HepG2 (cell line): ENCODE results near the gene CCDC142. TPM values are rescaled to one million over a fixed set of nuclear protein-coding genes. Genes with fewer than 3 reads are reported as not detected.

Experiments used
- DNMT3B ChIP-seq: conservative IDR thresholded peaks from 2 replicates; pipeline ENCODE4 v1.6.1; 2016; ENCODE audit warnings: missing biosample characterization, control low read depth
- FLYWCH1 ChIP-seq: sonication (generic); formaldehyde crosslinking; IDR thresholded peaks from 2 replicates; pipeline ENCODE4 v1.8.1; 2023; ENCODE audit warnings: mild to moderate bottlenecking, missing genetic modification reagents
- HMG20A ChIP-seq: IDR thresholded peaks from 2 replicates; pipeline ENCODE4 v1.6.1; 2016; ENCODE audit warnings: borderline replicate concordance
- HOMEZ ChIP-seq: IDR thresholded peaks from 2 replicates; pipeline ENCODE4 v1.6.1; 2016; ENCODE audit warnings: low read depth
- MAFK ChIP-seq, 2 experiments: IDR thresholded peaks in 1 of 2; conservative IDR thresholded peaks in 1 of 2; 2 replicates each; pipeline ENCODE4 v1.6.1; 2011; ENCODE audit warnings: improper control_type of control experiment in 2 of 2, low read length in 2 of 2
- MBD4 ChIP-seq: IDR thresholded peaks from 2 replicates; pipeline ENCODE4 v1.6.1; 2012; ENCODE audit warnings: low read length, inconsistent platforms, borderline replicate concordance
- MYNN ChIP-seq: sonication (generic); formaldehyde crosslinking; IDR thresholded peaks from 2 replicates; pipeline ENCODE4 v1.4.0; 2020; ENCODE audit warnings: mild to moderate bottlenecking, low read depth, missing genetic modification reagents
- NONO ChIP-seq, 2 experiments: fragments of 450-650 bp in 1 of 2; sonication (generic) in 1 of 2; formaldehyde crosslinking in 1 of 2; IDR thresholded peaks in 1 of 2; conservative IDR thresholded peaks in 1 of 2; 2 replicates each; pipeline versions ENCODE4 v1.6.1 to v1.8.0; 2017 to 2022; ENCODE audit warnings: mild to moderate bottlenecking in 1 of 2, missing genetic modification reagents in 1 of 2, moderate library complexity in 1 of 2
- POLR2A ChIP-seq, 2 experiments: IDR thresholded peaks; 2 replicates each; pipeline ENCODE4 v1.6.1; 2011; ENCODE audit warnings: low read depth in 2 of 2, low read length in 2 of 2, mild to moderate bottlenecking in 1 of 2, moderate library complexity in 1 of 2; ENCODE audit not compliant: insufficient read depth in 1 of 2
- PRPF4 ChIP-seq: fragments of 200-400 bp; formaldehyde crosslinking; IDR thresholded peaks from 2 replicates; pipeline ENCODE4 v1.6.1; 2016; ENCODE audit warnings: low read length, low read depth; ENCODE audit not compliant: poor library complexity, severe bottlenecking
- RARG ChIP-seq: sonication (generic); formaldehyde crosslinking; IDR thresholded peaks from 2 replicates; pipeline ENCODE4 v1.4.0; 2020; ENCODE audit warnings: low read depth, mild to moderate bottlenecking, missing genetic modification reagents
- RBFOX2 ChIP-seq: fragments of 200-400 bp; formaldehyde crosslinking; IDR thresholded peaks from 2 replicates; pipeline ENCODE4 v1.6.1; 2017; ENCODE audit warnings: low read depth, mild to moderate bottlenecking, low read length
- RORA ChIP-seq: sonication (generic); formaldehyde crosslinking; IDR thresholded peaks from 2 replicates; pipeline ENCODE4 v1.5.0; 2020; ENCODE audit warnings: mild to moderate bottlenecking, missing genetic modification reagents, moderate library complexity
- SIN3B ChIP-seq: fragments of 150-350 bp; IDR thresholded peaks from 2 replicates; pipeline ENCODE4 v1.6.1; 2014; ENCODE audit warnings: low read length
- SP1 ChIP-seq, 2 experiments: fragments of 450-650 bp in 1 of 2; sonication (generic) in 1 of 2; formaldehyde crosslinking in 1 of 2; IDR thresholded peaks; 2 replicates each; pipeline versions ENCODE4 v1.4.0 to v1.6.1; 2016 to 2020; ENCODE audit warnings: missing genetic modification reagents in 1 of 2
- STAT5B ChIP-seq: sonication (generic); formaldehyde crosslinking; IDR thresholded peaks from 2 replicates; pipeline ENCODE4 v1.4.0; 2020; ENCODE audit warnings: missing genetic modification reagents
- SYNCRIP ChIP-seq: fragments of 200-400 bp; formaldehyde crosslinking; IDR thresholded peaks from 2 replicates; pipeline ENCODE4 v1.6.1; 2018; ENCODE audit warnings: mild to moderate bottlenecking, low read depth, low read length; ENCODE audit not compliant: insufficient read depth
- TAF15 ChIP-seq: fragments of 200-400 bp; formaldehyde crosslinking; IDR thresholded peaks from one replicate; pipeline ENCODE4 v1.6.1; 2018; ENCODE audit warnings: mild to moderate bottlenecking, low read depth, low read length; ENCODE audit not compliant: poor library complexity, severe bottlenecking
- TARDBP ChIP-seq: sonication (generic); formaldehyde crosslinking; IDR thresholded peaks from 2 replicates; pipeline ENCODE4 v1.8.0; 2022; ENCODE audit warnings: mild to moderate bottlenecking, missing genetic modification reagents
- ZNF430 ChIP-seq: sonication (generic); formaldehyde crosslinking; IDR thresholded peaks from 2 replicates; pipeline ENCODE4 v1.9.0; 2021; ENCODE audit warnings: mild to moderate bottlenecking, missing genetic modification reagents
- ZNF441 ChIP-seq: sonication (generic); formaldehyde crosslinking; IDR thresholded peaks from 2 replicates; pipeline ENCODE4 v1.7.0; 2021; ENCODE audit warnings: missing genetic modification reagents, borderline replicate concordance
- ZNF496 ChIP-seq: sonication (generic); formaldehyde crosslinking; IDR thresholded peaks from 2 replicates; pipeline ENCODE4 v1.8.1; 2023; ENCODE audit warnings: mild to moderate bottlenecking, moderate library complexity, missing genetic modification reagents; ENCODE audit not compliant: insufficient replicate concordance
- ZNF552 ChIP-seq: sonication (generic); formaldehyde crosslinking; IDR thresholded peaks from 2 replicates; pipeline ENCODE4 v1.9.0; 2022; ENCODE audit warnings: missing genetic modification reagents, mild to moderate bottlenecking, borderline replicate concordance
- ZNF562 ChIP-seq: sonication (generic); formaldehyde crosslinking; IDR thresholded peaks from 2 replicates; pipeline ENCODE4 v1.8.0; 2022; ENCODE audit warnings: missing genetic modification reagents, borderline replicate concordance
- ZNF569 ChIP-seq: sonication (generic); formaldehyde crosslinking; IDR thresholded peaks from 2 replicates; pipeline ENCODE4 v1.5.0; 2020; ENCODE audit warnings: mild to moderate bottlenecking, missing genetic modification reagents, moderate library complexity, borderline replicate concordance
- ZNF572 ChIP-seq: sonication (generic); formaldehyde crosslinking; IDR thresholded peaks from 2 replicates; pipeline ENCODE4 v1.5.1; 2020; ENCODE audit warnings: mild to moderate bottlenecking, missing genetic modification reagents
- ZNF740 ChIP-seq: sonication (generic); formaldehyde crosslinking; IDR thresholded peaks from 2 replicates; pipeline ENCODE4 v1.4.0; 2020; ENCODE audit warnings: missing genetic modification reagents
- ZNF749 ChIP-seq: sonication (generic); formaldehyde crosslinking; IDR thresholded peaks from 2 replicates; pipeline ENCODE4 v1.8.0; 2022; ENCODE audit warnings: mild to moderate bottlenecking, missing genetic modification reagents, moderate library complexity, borderline replicate concordance
- ZSCAN20 ChIP-seq: sonication (generic); formaldehyde crosslinking; IDR thresholded peaks from 2 replicates; pipeline ENCODE4 v1.4.0; 2020; ENCODE audit warnings: missing genetic modification reagents, mild to moderate bottlenecking, borderline replicate concordance
- polyA plus RNA-seq, 8 experiments: library from polyadenylated mRNA; depleted of rRNA in 3 of 8; stranded (reverse) in 7 of 8; unstranded in 1 of 8; fragments of >200 nt; fragmentation: Illumina TruSeq in 4 of 8; extraction: Trizol in 4 of 8; gene quantifications; 2 replicates each; pipeline versions ENCODE4 v1.2.1 to v1.2.3, GENCODE V29; 2011 to 2016; ENCODE audit warnings: low read depth in 4 of 8, missing spikeins in 1 of 8, mixed read lengths in 1 of 8; ENCODE audit not compliant: insufficient read depth in 1 of 8
- total RNA-seq, 5 experiments: library from RNA; depleted of rRNA; stranded (reverse); fragments of >200 nt; fragmentation: Illumina TruSeq; extraction: Trizol; gene quantifications; 2 replicates each; pipeline ENCODE4 v1.2.3, GENCODE V29; 2016; ENCODE audit warnings: low read depth in 1 of 5

Gene CCDC142
- total and polyA plus RNA-seq, 2 of the 13 experiments (the other 11 are each of a cell fraction or from before 2014, with no cell fraction given) = 14.7 to 30.4 TPM

DNA sequence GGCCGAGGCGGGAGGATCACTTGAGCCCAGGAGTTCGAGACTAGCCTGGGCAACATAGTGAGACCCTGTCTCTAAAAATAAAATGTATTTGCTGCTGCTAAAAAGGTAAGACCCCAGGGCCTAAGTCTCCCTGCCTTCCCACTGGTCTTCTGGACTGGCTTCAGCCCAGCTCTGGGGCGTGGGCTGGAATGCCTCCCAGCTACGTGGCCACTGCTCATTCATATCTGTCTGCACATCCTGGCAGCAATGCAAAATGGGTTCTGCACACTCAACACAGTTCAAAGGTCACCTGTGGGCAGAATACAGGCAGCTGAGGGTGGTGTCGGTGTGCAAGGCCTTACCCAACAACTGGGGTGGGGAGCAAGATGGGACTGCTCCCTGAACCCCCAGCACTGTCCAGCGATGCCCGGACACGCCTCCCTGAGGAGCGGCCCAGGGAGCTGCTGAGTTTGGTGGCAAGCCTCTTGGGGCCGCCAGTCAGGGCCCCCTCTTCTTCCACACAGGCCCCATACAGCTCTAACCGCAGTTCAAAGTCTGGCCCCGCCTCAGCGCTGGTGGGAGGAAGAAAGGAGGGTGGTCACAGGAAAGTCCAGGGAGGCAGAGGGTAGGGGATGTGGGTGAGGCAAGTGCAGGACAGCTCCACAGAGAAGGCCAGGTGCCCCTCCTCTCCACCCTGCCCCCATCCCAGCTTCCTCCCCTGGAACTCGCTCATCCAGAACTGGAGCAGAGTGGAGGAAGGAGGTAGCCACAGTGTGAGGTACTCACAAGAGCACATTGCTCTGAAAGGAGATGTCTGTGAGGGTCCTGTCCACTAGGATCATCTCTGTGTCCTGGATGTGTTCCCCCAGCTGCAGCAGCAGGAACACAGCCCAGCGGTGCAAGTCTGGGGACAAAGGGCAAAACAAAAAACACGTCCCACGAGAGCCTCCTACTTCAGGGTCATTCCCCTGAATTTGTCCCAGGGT lies 53.0 kb downstream of the CCDC142 start (continued):
- TF ChIP-seq POLR2A (IDR thresholded peaks at IDR 0.05; ENCODE audit: insufficient read depth in 1 of 2, low read depth in 2 of 2, low read length in 2 of 2) (peak; percentile 52 to 53; a peak in 3 of 4 replicates), ZNF496 (CRISPR knock-in tag) (no peak), FLYWCH1 (no peak), ZSCAN20 (no peak), ZNF430 (CRISPR knock-in tag) (no peak), STAT5B (CRISPR knock-in tag) (no peak), PRPF4 (no peak), ZNF441 (CRISPR knock-in tag) (no peak), MBD4 (no peak), MYNN (CRISPR knock-in tag) (no peak), TARDBP (CRISPR knock-in tag) (peak; percentile 84), SIN3B (no peak), ZNF552 (no peak), ZNF572 (CRISPR knock-in tag) (no peak), TAF15 (peak; percentile 66), NONO (IDR thresholded peaks at IDR 0.05) (no peak), NONO (CRISPR knock-in tag; conservative IDR thresholded peaks at IDR 0.05) (peak; percentile 98), ZNF749 (no peak), HOMEZ (CRISPR knock-in tag) (no peak; the same call in 1 of the 2 replicates), RORA (CRISPR knock-in tag) (no peak), SYNCRIP (no peak), ZNF562 (CRISPR knock-in tag) (no peak), SP1 (IDR thresholded peaks at IDR 0.05) (no peak), SP1 (CRISPR knock-in tag; IDR thresholded peaks at IDR 0.05) (no peak; the same call in 1 of the 2 replicates), DNMT3B (CRISPR knock-in tag) (no peak), ZNF740 (CRISPR knock-in tag) (no peak), RBFOX2 (peak; percentile 60; the same call in 1 of the 2 replicates), ZNF569 (no peak), MAFK (conservative IDR thresholded peaks at IDR 0.05 in 1 of 2, IDR thresholded peaks at IDR 0.05 in 1 of 2; ENCODE audit: low read length in 2 of 2) (peak; percentile 27 to 28; a peak in 2 of 4 replicates), HMG20A (CRISPR knock-in tag) (peak; percentile 64), RARG (CRISPR knock-in tag) (peak; percentile 39; the same call in 1 of the 2 replicates)
